Smooth muscle cell (in vitro differentiated cells): ENCODE data around the gene NME5. TPM values are rescaled to one million over a fixed set of nuclear protein-coding genes. Genes with fewer than 3 reads are reported as not detected.
"Not testable (repeated sequence)": the region's sequence is repeated elsewhere in the genome, so short reads cannot be mapped to it uniquely, and the experiment has no call there.

Experiments
- DNase-seq: peaks from one replicate; lab custom pipeline; 2025; ENCODE audit not compliant: unreplicated experiment; lab: John Stamatoyannopoulos, UW
- H2AFZ ChIP-seq: fragments of 200-600 bp; sonication (generic); 2 replicates; pipeline ENCODE4 v1.6.0; 2016; ENCODE audit warnings: antibody characterized with exemption, low read depth, mild to moderate bottlenecking
- H3F3A ChIP-seq: fragments of 200-600 bp; sonication (generic); 2 replicates; pipeline ENCODE4 v1.6.0; 2017; ENCODE audit warnings: antibody characterized with exemption, low read depth
- H3K27ac ChIP-seq: fragments of 200-600 bp; sonication (generic); 2 replicates; pipeline ENCODE4 v1.5.1; 2016; ENCODE audit warnings: low read depth, mild to moderate bottlenecking
- H3K27me3 ChIP-seq: fragments of 200-600 bp; sonication (generic); 2 replicates; pipeline ENCODE4 v1.6.1; 2016; ENCODE audit warnings: low read depth, mild to moderate bottlenecking
- H3K36me3 ChIP-seq: fragments of 200-600 bp; sonication (generic); 2 replicates; pipeline ENCODE4 v1.5.1; 2016; ENCODE audit warnings: low read depth
- H3K4me1 ChIP-seq: fragments of 200-600 bp; sonication (generic); 2 replicates; pipeline ENCODE4 v1.5.1; 2016; ENCODE audit warnings: low read depth
- H3K4me2 ChIP-seq: fragments of 200-600 bp; sonication (generic); 2 replicates; pipeline ENCODE4 v1.6.0; 2016; ENCODE audit warnings: mild to moderate bottlenecking
- H3K4me3 ChIP-seq: fragments of 200-600 bp; sonication (generic); 2 replicates; pipeline ENCODE4 v1.5.1; 2016; ENCODE audit warnings: mild to moderate bottlenecking
- H3K79me2 ChIP-seq: fragments of 200-600 bp; sonication (generic); 2 replicates; pipeline ENCODE4 v1.6.0; 2016; ENCODE audit warnings: low read depth, mild to moderate bottlenecking
- H3K9ac ChIP-seq: fragments of 200-600 bp; sonication (generic); 2 replicates; pipeline ENCODE4 v1.6.0; 2016; ENCODE audit warnings: low read depth
- H3K9me3 ChIP-seq: fragments of 200-600 bp; sonication (generic); replicated peaks from 2 replicates; pipeline ENCODE4 v1.5.1; 2016; ENCODE audit warnings: low read depth
- H4K20me1 ChIP-seq: fragments of 200-600 bp; sonication (generic); 2 replicates; pipeline ENCODE4 v1.6.0; 2016; ENCODE audit warnings: low read depth
- WGBS: methylation state at CpG from one replicate; pipeline ENCODE4 v1.1.7; 2016; ENCODE audit warnings: low lambda C conversion rate; 5-methylcytosine and 5-hydroxymethylcytosine counted together
- polyA plus RNA-seq: library from polyadenylated mRNA; unstranded; fragments of >200 nt; fragmentation: Nextera tagmentation; extraction: Ambion mirVana; gene quantifications from 2 replicates; pipeline ENCODE4 v1.2.1, GENCODE V29; 2016
- total RNA-seq: library from RNA; depleted of rRNA; stranded (reverse); fragments of >200 nt; gene quantifications from 2 replicates; pipeline ENCODE4 v1.2.3, GENCODE V29; 2014
- TF ChIP-seq, protein P1 (sequence below): fragments of 200-600 bp; sonication (generic); IDR thresholded peaks from 2 replicates; pipeline ENCODE4 v1.5.1; 2017; ENCODE audit warnings: borderline replicate concordance, mild to moderate bottlenecking, antibody characterized with exemption; ENCODE audit not compliant: insufficient read depth, poor library complexity, severe bottlenecking

Gene NME5
- total and polyA plus RNA-seq, 2 experiments from 2014 or later: 1.2 to 2.7 TPM

DNA sequence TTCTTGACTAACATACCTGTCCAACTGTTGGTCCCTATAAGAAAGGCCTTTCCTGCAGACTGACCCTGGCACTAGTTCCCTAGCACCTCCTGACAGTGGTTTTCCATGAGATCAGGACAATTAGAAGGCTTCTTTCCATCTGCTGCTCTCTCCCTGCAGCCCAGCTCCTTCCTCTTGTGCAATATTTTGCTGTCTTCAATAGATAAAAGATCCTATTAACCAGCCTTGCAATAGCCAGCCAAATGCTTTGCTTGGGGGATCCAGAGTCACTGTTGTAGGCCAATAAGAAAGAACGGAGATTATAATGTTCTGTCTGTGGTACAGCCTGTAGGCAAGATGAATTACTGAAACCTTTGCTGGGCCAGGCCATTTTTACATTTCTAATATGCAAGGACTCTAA, 18.4 kb upstream of the NME5 start:
- Histone ChIP-seq H3K9ac (no peak overlapping the region), H3K27me3 (no peaks in the 10 kb centered on the region), H3K4me3 (no peak overlapping the region), H3K79me2 (no peaks in the 10 kb centered on the region), H3K27ac (no peak overlapping the region), H3K36me3 (peaks cover 24% of the 10 kb centered on the region), H2AFZ (no peak overlapping the region), H4K20me1 (no peaks in the 10 kb centered on the region), H3K4me2 (no peak overlapping the region), H3K4me1 (no peaks in the 10 kb centered on the region), H3K9me3 (no peaks in the 10 kb centered on the region), H3F3A (no peaks in the 10 kb centered on the region)
- no peak for DNase-seq
- TF ChIP-seq, protein P1, sequence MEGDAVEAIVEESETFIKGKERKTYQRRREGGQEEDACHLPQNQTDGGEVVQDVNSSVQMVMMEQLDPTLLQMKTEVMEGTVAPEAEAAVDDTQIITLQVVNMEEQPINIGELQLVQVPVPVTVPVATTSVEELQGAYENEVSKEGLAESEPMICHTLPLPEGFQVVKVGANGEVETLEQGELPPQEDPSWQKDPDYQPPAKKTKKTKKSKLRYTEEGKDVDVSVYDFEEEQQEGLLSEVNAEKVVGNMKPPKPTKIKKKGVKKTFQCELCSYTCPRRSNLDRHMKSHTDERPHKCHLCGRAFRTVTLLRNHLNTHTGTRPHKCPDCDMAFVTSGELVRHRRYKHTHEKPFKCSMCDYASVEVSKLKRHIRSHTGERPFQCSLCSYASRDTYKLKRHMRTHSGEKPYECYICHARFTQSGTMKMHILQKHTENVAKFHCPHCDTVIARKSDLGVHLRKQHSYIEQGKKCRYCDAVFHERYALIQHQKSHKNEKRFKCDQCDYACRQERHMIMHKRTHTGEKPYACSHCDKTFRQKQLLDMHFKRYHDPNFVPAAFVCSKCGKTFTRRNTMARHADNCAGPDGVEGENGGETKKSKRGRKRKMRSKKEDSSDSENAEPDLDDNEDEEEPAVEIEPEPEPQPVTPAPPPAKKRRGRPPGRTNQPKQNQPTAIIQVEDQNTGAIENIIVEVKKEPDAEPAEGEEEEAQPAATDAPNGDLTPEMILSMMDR: no peak
- WGBS: 96% methylated on average over 1 of the region's 1 CpG

DNA sequence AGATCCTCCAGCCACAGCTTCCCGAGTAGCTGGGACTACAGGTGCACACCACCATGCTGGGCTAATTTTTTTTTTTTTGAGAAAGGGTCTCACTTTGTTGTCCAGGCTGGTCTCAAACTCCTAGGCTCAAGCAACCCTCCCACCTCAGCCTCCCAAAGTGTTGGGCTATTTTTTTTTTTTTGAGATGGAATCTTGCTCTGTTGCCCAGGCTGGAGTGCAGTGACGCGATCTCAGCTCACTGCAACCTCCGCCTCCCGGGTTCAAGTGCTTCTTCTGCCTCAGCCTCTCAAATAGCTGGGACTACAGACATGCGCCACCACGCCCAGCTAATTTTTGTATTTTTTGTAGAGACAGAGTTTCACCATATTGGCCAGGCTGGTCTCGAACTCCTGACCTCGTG, 16.7 kb upstream of the NME5 start:
- H4K20me1 ChIP-seq, H3K4me2 ChIP-seq, DNase-seq, H3K27me3 ChIP-seq, H3F3A ChIP-seq, H3K9ac ChIP-seq, H3K9me3 ChIP-seq, H3K4me1 ChIP-seq, H3K79me2 ChIP-seq, H2AFZ ChIP-seq, H3K27ac ChIP-seq, H3K4me3 ChIP-seq: not testable (repeated sequence)
- H3K36me3 ChIP-seq: peaks cover 16% of the 10 kb centered on the region
- WGBS: 97% methylated on average over 9 of the region's 9 CpGs

GRCh38 chr5:138149530-138149929, 10.3 kb upstream of the NME5 start:
- Histone ChIP-seq H3K4me1 (no peaks in the 10 kb centered on the region), H3K27me3 (no peaks in the 10 kb centered on the region), H2AFZ (no peak overlapping the region), H3K36me3 (no peaks in the 10 kb centered on the region), H3K4me3 (no peak overlapping the region), H3K79me2 (no peaks in the 10 kb centered on the region), H3K4me2 (no peak overlapping the region), H4K20me1 (no peaks in the 10 kb centered on the region), H3K9ac (no peak overlapping the region), H3F3A (no peaks in the 10 kb centered on the region), H3K27ac (no peak overlapping the region), H3K9me3 (no peaks in the 10 kb centered on the region)
- TF ChIP-seq, protein P1: no peak
- DNase-seq: no peak
- whole genome bisulfite sequencing: 41% methylated on average over 3 of the region's 3 CpGs

DNA sequence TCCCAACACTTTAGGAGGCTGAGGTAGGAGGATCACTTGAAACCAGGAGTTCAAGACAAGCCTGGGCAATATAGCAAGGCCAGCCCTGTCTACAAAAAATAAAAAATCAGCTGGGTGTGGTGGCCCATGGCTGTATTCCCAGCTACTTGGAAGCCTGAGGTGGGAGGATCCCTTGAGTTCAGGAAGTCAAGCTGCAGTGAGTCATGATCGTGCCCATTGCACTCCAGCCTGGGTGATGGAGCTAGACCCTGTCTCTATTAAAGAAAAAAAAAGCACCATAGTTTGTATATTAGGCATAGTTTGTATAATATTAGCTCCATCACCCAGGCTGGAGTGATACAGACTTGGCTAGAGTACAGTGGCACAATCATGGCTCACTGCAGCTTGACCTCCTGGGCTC, 9.6 kb upstream of the NME5 start:
- H3K79me2 ChIP-seq: no peaks in the 10 kb centered on the region
- H3F3A ChIP-seq: no peaks in the 10 kb centered on the region
- H3K27ac ChIP-seq: no peak overlapping the region
- H4K20me1 ChIP-seq: no peaks in the 10 kb centered on the region
- TF ChIP-seq, protein P1: no peak
- no peaks in the 10 kb centered on the region for H3K36me3 ChIP-seq
- H3K9ac ChIP-seq: no peak overlapping the region
- 94% methylated on average over 1 of the region's 1 CpG for WGBS
- H3K4me2 ChIP-seq: no peak overlapping the region
- no peak overlapping the region for H3K4me3 ChIP-seq
- no peaks in the 10 kb centered on the region for H3K4me1 ChIP-seq
- DNase-seq: no peak
- H2AFZ ChIP-seq: no peak overlapping the region
- no peaks in the 10 kb centered on the region for H3K27me3 ChIP-seq
- no peaks in the 10 kb centered on the region for H3K9me3 ChIP-seq

- not testable (repeated sequence) for H3K4me3 ChIP-seq, H3K79me2 ChIP-seq, H2AFZ ChIP-seq, H4K20me1 ChIP-seq, H3K27ac ChIP-seq, H3K4me2 ChIP-seq, H3K27me3 ChIP-seq, H3K9me3 ChIP-seq, H3K9ac ChIP-seq, H3K36me3 ChIP-seq, H3K4me1 ChIP-seq, H3F3A ChIP-seq, DNase-seq
- 87% methylated on average over 6 of the region's 6 CpGs for WGBS
Observed at GRCh38 chr5:138143578-138143977, 4.3 kb upstream of the NME5 start.
